ENCODE data around the gene PPFIBP2. TPM values are rescaled to one million over a fixed set of nuclear protein-coding genes. Genes with fewer than 3 reads are reported as not detected.

PPFIBP2 gene
- 1 to 10 TPM; 5.7 to 7.2 TPM for total RNA-seq

DNA sequence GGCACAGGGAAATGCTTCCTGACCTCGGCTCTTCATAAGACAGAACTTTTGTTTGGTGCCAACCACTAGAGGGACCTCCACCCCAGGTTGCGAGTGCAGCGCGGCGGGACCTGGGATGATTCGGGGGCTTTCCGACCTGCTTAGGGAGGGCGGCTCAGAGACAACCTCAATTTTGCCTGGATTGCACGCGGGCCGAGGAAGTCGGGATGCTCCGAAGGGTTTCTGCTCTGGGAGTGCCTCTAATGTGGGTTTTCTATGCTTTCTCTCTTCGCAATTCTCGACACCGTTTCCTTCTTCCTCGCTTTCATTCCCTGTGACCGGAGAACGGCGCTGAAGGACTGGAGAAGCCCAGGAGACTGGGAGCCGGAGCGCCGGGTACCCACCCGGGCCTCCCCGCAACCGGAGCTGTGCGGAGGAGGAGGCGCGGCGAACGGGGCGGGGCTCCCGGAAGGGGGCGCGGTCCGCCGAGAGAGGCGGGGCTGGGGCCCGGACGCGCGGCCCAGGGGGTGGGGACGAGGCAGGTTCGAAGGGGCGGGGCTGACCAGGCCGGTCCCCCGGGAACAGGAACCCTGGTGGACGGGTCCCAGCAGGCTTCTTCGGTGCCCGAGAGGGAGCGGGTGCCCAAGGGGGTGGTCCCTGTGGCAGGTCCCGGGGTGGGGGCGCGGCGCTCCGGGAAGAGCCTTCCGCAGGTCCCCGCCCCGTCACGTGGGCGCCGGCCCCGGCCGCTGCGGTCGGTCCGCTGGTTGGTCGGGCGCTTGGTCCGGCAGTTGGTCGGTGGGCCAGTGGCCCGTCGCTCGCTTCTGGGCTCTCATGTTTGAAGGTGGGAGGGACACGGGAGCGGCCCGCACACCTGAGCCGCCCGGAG is at the start of gene PPFIBP2:
TSS of gene PPFIBP2 (plus strand) at position 766 of the 865 bp plus-strand sequence. CDS start 35,477 bp downstream, outside the sequence.
- POLR2A ChIA-PET, result interaction anchor here (0.6 kb wide), 1 partner anchor 161 kb away, joined by 3 read pairs; no protein-coding TSS in a partner anchor
- CTCF ChIA-PET, result interaction anchor here (0.6 to 1.6 kb wide), 12 partner anchors 23 to 851 kb away, joined by 3 to 5 read pairs (median 4); no protein-coding TSS in a partner anchor

DNA sequence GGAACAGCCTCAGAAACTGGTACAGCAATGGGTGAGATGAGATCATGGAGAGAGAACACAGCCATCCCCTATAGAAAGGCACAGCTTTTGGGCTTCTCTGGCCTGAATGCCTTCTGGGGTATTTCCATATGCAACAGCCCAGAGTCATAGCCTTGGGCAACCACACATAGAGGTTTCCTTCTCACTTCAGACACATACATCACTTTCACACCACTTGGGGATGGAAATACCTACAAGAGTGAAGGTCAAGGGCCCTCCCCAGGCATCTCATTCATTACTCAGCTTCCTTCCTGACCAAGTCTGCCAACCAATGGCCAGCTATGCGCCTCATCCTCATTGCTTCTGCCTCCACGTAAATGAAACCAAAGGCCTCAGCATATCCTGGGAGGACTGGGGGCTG is 46.1 kb upstream of the PPFIBP2 start:
- POLR2A ChIA-PET, result no interaction called here
- CTCF ChIA-PET, result no interaction called here

GRCh38 chr11:7469351-7469865 is 44.4 kb upstream of the PPFIBP2 start:
- POLR2A ChIA-PET, result no interaction called here
- CTCF ChIA-PET, result no interaction called here

GRCh38 chr11:7471071-7471470 is 42.7 kb upstream of the PPFIBP2 start:
- CTCF ChIA-PET, result no interaction called here

GRCh38 chr11:7473717-7474116 is 40.1 kb upstream of the PPFIBP2 start:
- ChIA-PET CTCF (no interaction called here), POLR2A (no interaction called here)

More at GRCh38 chr11:7471071-7471470, 42.7 kb upstream of the PPFIBP2 start:
- POLR2A ChIA-PET, result no interaction called here

DNA sequence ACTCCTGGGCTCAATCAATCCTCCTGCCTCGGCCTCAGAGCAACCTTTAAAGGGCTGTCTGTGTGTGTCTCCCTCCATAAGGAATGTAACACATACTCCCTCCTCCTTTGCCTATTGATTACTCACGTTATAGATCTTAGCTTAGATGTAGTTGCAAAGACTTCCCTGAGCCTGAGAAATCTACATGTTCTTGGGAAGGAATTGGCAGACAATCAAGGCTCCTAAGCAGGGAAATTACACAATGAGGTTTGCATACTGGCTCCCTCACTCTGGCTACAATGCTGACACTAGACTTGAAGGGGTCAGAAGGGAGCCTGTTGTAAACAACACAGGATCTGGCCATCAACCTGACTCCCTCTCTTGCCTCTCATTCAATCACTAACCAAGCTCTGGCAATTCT is 33.7 kb upstream of the PPFIBP2 start:
- ChIA-PET CTCF (no interaction called here), POLR2A (no interaction called here)

DNA sequence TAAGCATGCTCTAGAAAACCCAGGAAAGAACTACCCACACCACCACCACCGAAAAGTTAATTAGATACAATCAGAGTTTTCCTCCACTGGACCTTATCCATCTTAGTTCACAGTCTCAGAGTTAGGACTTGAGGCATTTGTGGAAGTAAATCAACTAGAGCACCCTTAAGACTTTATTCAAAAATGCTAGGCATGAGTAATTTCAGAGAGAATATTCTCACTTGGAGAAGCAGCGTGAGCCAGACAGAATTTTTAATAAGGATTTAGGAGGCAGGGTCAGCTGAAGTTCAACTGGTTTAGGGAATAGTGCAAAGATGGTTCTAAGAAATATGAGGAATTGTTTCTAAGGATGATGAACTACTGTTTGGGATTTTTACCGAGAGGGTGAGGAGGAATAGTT is 29.7 kb upstream of the PPFIBP2 start:
- ChIA-PET CTCF (no interaction called here), POLR2A (no interaction called here)

GRCh38 chr11:7484645-7485044 is 29.2 kb upstream of the PPFIBP2 start:
- CTCF ChIA-PET, result interaction anchor here (0.9 kb wide), 1 partner anchor 43 kb away, joined by 3 read pairs; no protein-coding TSS in a partner anchor

GRCh38 chr11:7485186-7486097 is 28.4 kb upstream of the PPFIBP2 start, which contains the start of gene OLFML1:
OLFML1 (plus strand) TSS chr11:7485506; CDS start chr11:7485876, 370 bp downstream.
- ChIA-PET POLR2A (no interaction called here), CTCF (interaction anchor here (0.9 kb wide), 1 partner anchor 43 kb away, joined by 3 read pairs; no protein-coding TSS in a partner anchor)

More at GRCh38 chr11:7484645-7485044, 29.2 kb upstream of the PPFIBP2 start:
- POLR2A ChIA-PET, result no interaction called here

DNA sequence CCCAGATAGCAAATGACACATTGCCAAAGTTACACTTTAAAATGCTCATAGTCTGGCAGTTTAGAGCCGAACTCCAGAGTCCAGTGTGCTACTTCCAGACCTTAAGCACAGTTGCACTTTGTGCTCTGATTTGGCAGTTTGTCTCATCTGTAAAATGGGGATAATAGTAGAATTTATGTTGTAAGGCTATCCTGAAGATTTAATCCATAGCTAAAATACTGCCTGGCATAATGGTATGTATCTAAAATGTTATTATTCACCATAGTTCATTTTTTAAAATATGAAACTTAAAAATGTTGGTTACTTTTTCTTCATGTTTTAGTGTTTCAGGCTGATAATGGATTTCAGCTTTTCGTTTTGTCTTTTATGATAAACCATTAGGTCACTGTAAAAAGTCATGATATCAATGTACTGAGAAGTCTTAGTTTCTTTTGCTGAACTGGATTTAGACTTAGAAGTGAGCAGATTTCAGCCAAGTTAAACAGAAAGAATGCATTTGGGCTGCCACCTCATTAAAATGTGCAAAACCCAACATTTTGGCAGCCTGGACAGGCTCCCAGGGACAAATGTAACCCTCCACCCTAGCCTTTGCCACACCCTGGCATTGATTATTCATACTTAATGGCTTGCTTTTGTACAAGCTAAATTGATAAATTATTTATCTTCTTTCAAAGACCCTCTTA is 27.6 kb upstream of the PPFIBP2 start:
- ChIA-PET POLR2A (no interaction called here), CTCF (no interaction called here)

DNA sequence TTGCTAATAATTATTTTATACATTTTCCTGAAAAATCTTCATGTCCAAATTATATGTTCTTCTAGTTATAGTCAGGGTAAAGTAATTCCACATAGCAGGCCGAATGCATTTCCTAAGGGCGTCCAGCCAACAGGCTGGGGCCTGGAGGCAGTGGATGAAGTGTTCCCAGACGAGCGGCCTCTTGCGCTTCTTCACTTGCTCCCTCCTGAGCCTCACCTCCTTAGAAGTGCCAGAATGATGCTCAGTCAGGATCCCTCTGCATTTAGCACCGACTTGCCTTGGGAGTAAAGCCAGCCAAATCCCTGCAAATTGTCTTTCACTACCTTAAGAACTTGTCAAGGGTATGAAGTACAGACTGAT is 27.0 kb upstream of the PPFIBP2 start:
- CTCF ChIA-PET, result no interaction called here
- POLR2A ChIA-PET, result no interaction called here

- CTCF ChIA-PET, result no interaction called here
- POLR2A ChIA-PET, result no interaction called here
These were observed 26.4 kb upstream of the PPFIBP2 start for GRCh38 chr11:7487360-7487759.

- ChIA-PET CTCF (no interaction called here), POLR2A (no interaction called here)
These were observed 25.1 kb upstream of the PPFIBP2 start for GRCh38 chr11:7488681-7489080.

- POLR2A ChIA-PET, result no interaction called here
- CTCF ChIA-PET, result no interaction called here
These were observed 24.4 kb upstream of the PPFIBP2 start for GRCh38 chr11:7489376-7489775.

DNA sequence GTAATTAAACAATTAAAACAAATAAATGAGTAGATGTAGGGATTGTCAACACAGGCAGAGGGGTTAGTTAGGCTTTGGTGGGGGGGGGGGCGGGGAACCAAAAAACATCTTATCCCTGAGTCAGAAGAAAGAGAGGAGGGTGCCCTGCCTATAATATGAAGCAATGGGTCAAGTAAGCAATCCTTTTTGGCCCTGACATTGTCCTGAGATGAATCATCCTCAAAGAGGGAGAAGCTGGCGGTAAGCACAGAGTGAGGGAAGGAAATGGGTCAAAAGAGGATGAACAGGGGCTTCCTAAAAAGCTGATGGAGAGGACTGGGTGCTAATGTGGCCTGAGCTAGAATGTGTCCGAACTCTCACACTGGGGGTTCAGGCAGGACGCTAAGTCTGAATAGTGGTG is 23.7 kb upstream of the PPFIBP2 start:
- ChIA-PET CTCF (no interaction called here), POLR2A (no interaction called here)

GRCh38 chr11:7490535-7490934 is 23.3 kb upstream of the PPFIBP2 start:
- CTCF ChIA-PET, result no interaction called here
- POLR2A ChIA-PET, result no interaction called here

DNA sequence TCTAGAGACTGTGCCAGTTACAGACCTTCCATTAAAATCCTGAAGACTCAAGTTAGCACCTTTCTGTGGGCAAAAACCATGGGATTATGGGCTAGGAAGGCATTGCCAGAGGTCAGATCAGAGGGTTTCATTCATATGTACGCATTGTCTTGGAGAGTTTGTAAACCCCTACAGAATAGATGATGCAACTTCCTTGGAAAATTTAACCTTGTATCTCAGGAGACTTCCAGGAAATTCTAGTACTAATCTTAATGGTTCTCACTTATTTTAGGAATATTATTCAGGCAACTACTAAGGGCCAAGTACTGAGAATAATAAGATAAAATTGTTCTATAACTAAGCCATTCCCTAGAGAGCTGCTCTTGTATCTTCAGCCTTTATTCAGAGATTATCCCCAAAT is 21.5 kb upstream of the PPFIBP2 start:
- ChIA-PET CTCF (no interaction called here), POLR2A (no interaction called here)

DNA sequence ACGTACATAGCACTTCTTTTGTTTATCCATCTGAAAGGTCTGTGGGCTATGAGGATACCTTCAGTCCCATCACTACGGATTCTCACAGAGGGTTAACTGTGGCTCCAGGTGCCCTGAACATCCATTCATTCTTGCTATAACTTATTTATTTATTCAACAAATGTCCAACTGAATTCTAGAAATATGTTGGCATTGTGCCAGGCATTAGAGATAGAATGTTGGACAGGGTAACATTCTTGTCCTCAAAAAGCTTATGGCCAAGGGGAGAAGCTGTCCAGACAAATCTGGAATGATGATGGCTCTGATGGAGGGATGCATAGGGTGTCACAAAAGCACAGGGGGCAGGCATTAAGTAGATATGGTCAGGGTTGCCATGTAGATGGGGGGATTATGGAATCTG is 20.1 kb upstream of the PPFIBP2 start:
- CTCF ChIA-PET, result no interaction called here
- POLR2A ChIA-PET, result no interaction called here

DNA sequence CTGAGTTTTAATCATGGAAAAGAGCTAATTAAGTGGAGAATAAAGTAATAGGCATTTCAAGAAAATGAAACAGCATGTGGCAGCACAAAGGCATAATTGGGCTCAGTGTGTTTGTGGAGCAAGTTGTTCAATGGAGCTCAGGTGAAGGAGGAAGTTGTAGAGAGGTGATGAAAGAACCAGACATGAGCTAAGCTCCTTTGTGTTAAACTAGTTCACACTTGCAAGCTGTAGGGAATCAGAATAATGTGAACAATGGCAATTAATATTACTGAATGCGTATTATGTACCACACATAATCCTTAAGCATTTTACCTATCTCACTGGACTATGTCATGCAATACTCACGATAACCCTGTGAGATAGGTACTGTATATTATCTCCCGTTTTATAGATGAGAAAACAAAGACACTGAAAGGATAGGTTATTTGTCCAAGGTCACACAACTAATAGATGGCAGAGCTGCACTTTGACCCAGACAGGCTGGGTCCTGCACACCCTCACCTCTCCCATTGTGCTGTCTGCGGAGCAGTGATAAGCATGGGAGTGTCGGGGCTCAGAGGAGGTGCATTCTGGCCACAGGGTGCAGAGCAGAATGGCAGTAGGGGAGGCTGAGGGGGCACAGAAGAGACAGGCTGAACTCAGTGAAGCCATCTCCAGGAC is 19.6 kb upstream of the PPFIBP2 start:
- CTCF ChIA-PET, result interaction anchor here (1.1 kb wide), 1 partner anchor 49 kb away, joined by 3 read pairs; no protein-coding TSS in a partner anchor
- POLR2A ChIA-PET, result no interaction called here

Data from activated CD8-positive, alpha-beta memory T cell treated with anti-CD3 and anti-CD28 coated beads for 36 hours (primary cell).